ENCODE data around the gene MOB3A.

Gene MOB3A

GRCh38 chr19:2032296-2032941 lies 63.7 kb downstream of the MOB3A start:
- Histone ChIP-seq H3K4me2 (ENCODE audit: low read length, poor library complexity, severe bottlenecking) (peak overlapping the region; percentile 58), H2BK120ac (ENCODE audit: low read depth, low read length) (peak overlapping the region; percentile 86), H3K36me3 (ENCODE audit: control insufficient read depth in 1 of 2, insufficient read depth in 2 of 2, low read depth in 1 of 2, low read length in 2 of 2) (peaks cover 0 to 2% of the 10 kb centered on the region in 2 experiments), H2BK12ac (ENCODE audit: low read length in 2 of 2) (peak overlapping the region; percentile 76 to 92), H3K4me3 (ENCODE audit: insufficient read depth in 1 of 2, low read depth in 1 of 2, low read length in 2 of 2) (peak overlapping the region in 1 of 2 experiments; percentile 42), H3K23ac (ENCODE audit: low read length in 2 of 2) (no peak overlapping the region), H3K79me1 (replicated peaks; ENCODE audit: low read length, poor library complexity, severe bottlenecking) (no peaks in the 10 kb centered on the region), H2AFZ (ENCODE audit: low read depth, low read length) (no peak overlapping the region), H4K91ac (ENCODE audit: low read length) (peak overlapping the region; percentile 97), H3K27ac (ENCODE audit: low read length, poor library complexity, severe bottlenecking) (peak overlapping the region; percentile 78), H3K4me1 (ENCODE audit: control insufficient read depth, insufficient read depth, low read depth, low read length) (peaks cover 25% of the 10 kb centered on the region), H4K8ac (ENCODE audit: low read length) (peak overlapping the region; percentile 94), H3K4ac (ENCODE audit: low read depth in 1 of 2, low read length in 2 of 2) (peak overlapping the region; percentile 55 to 60), H2BK15ac (ENCODE audit: low read depth, poor library complexity, severe bottlenecking) (peak overlapping the region; percentile 95), H2BK5ac (ENCODE audit: low read depth, low read length, poor library complexity, severe bottlenecking) (peak overlapping the region; percentile 74), H3K9ac (ENCODE audit: low read length) (peak overlapping the region; percentile 67), H2AK5ac (ENCODE audit: low read length, severe bottlenecking) (no peak overlapping the region), H3K27me3 (ENCODE audit: control insufficient read depth in 1 of 2, insufficient read depth in 1 of 2, low read length in 2 of 2) (no peaks in the 10 kb centered on the region), H3K14ac (ENCODE audit: low read length in 2 of 2) (no peak overlapping the region), H3K18ac (ENCODE audit: low read depth in 1 of 2, low read length in 2 of 2) (peak overlapping the region; percentile 85 to 95), H3K9me3 (ENCODE audit: control insufficient read depth, low read length) (no peaks in the 10 kb centered on the region)
- WGBS: 36% methylated on average over 19 of the region's 19 CpGs
- DNase-seq: peak; percentile 81

GRCh38 chr19:2027361-2027760 lies 68.8 kb downstream of the MOB3A start:
- Histone ChIP-seq H4K8ac (ENCODE audit: low read length) (no peak overlapping the region), H3K79me1 (replicated peaks; ENCODE audit: low read length, poor library complexity, severe bottlenecking) (no peaks in the 10 kb centered on the region), H3K4me2 (ENCODE audit: low read length, poor library complexity, severe bottlenecking) (no peak overlapping the region), H3K36me3 (ENCODE audit: control insufficient read depth in 1 of 2, insufficient read depth in 2 of 2, low read depth in 1 of 2, low read length in 2 of 2) (no peaks in the 10 kb centered on the region), H2BK15ac (ENCODE audit: low read depth, poor library complexity, severe bottlenecking) (no peak overlapping the region), H2AFZ (ENCODE audit: low read depth, low read length) (no peak overlapping the region), H3K4me3 (ENCODE audit: insufficient read depth in 1 of 2, low read depth in 1 of 2, low read length in 2 of 2) (peak overlapping the region in 1 of 2 experiments; percentile 53), H3K4me1 (ENCODE audit: control insufficient read depth, insufficient read depth, low read depth, low read length) (peaks cover 15% of the 10 kb centered on the region), H3K9ac (ENCODE audit: low read length) (peak overlapping the region; percentile 59), H3K4ac (ENCODE audit: low read depth in 1 of 2, low read length in 2 of 2) (no peak overlapping the region), H3K14ac (ENCODE audit: low read length in 2 of 2) (no peak overlapping the region), H2BK12ac (ENCODE audit: low read length in 2 of 2) (no peak overlapping the region), H3K9me3 (ENCODE audit: control insufficient read depth, low read length) (peaks cover 3% of the 10 kb centered on the region), H2BK5ac (ENCODE audit: low read depth, low read length, poor library complexity, severe bottlenecking) (no peak overlapping the region), H3K23ac (ENCODE audit: low read length in 2 of 2) (no peak overlapping the region), H2AK5ac (ENCODE audit: low read length, severe bottlenecking) (no peak overlapping the region), H3K27me3 (ENCODE audit: control insufficient read depth in 1 of 2, insufficient read depth in 1 of 2, low read length in 2 of 2) (no peaks in the 10 kb centered on the region), H3K27ac (ENCODE audit: low read length, poor library complexity, severe bottlenecking) (no peak overlapping the region), H4K91ac (ENCODE audit: low read length) (no peak overlapping the region), H3K18ac (ENCODE audit: low read depth in 1 of 2, low read length in 2 of 2) (no peak overlapping the region), H2BK120ac (ENCODE audit: low read depth, low read length) (no peak overlapping the region)
- peak; percentile 29 for DNase-seq
- 89% methylated on average over 8 of the region's 9 CpGs for WGBS

GRCh38 chr19:2026770-2027169 lies 69.4 kb downstream of the MOB3A start:
- Histone ChIP-seq H2BK5ac (ENCODE audit: low read depth, low read length, poor library complexity, severe bottlenecking) (no peak overlapping the region), H2AFZ (ENCODE audit: low read depth, low read length) (no peak overlapping the region), H3K27ac (ENCODE audit: low read length, poor library complexity, severe bottlenecking) (no peak overlapping the region), H4K91ac (ENCODE audit: low read length) (no peak overlapping the region), H2AK5ac (ENCODE audit: low read length, severe bottlenecking) (no peak overlapping the region), H4K8ac (ENCODE audit: low read length) (no peak overlapping the region), H2BK120ac (ENCODE audit: low read depth, low read length) (no peak overlapping the region), H3K9ac (ENCODE audit: low read length) (peak overlapping the region; percentile 59), H2BK15ac (ENCODE audit: low read depth, poor library complexity, severe bottlenecking) (no peak overlapping the region), H3K79me1 (replicated peaks; ENCODE audit: low read length, poor library complexity, severe bottlenecking) (no peaks in the 10 kb centered on the region), H3K9me3 (ENCODE audit: control insufficient read depth, low read length) (peaks cover 3% of the 10 kb centered on the region), H3K36me3 (ENCODE audit: control insufficient read depth in 1 of 2, insufficient read depth in 2 of 2, low read depth in 1 of 2, low read length in 2 of 2) (no peaks in the 10 kb centered on the region), H3K4ac (ENCODE audit: low read depth in 1 of 2, low read length in 2 of 2) (no peak overlapping the region), H3K4me1 (ENCODE audit: control insufficient read depth, insufficient read depth, low read depth, low read length) (peaks cover 10% of the 10 kb centered on the region), H2BK12ac (ENCODE audit: low read length in 2 of 2) (no peak overlapping the region), H3K4me3 (ENCODE audit: insufficient read depth in 1 of 2, low read depth in 1 of 2, low read length in 2 of 2) (peak overlapping the region in 1 of 2 experiments; percentile 53), H3K23ac (ENCODE audit: low read length in 2 of 2) (no peak overlapping the region), H3K27me3 (ENCODE audit: control insufficient read depth in 1 of 2, insufficient read depth in 1 of 2, low read length in 2 of 2) (peaks cover 0 to under 1% of the 10 kb centered on the region in 2 experiments), H3K18ac (ENCODE audit: low read depth in 1 of 2, low read length in 2 of 2) (no peak overlapping the region), H3K14ac (ENCODE audit: low read length in 2 of 2) (no peak overlapping the region), H3K4me2 (ENCODE audit: low read length, poor library complexity, severe bottlenecking) (no peak overlapping the region)
- no peak for DNase-seq
- WGBS: 96% methylated on average over 10 of the region's 10 CpGs

- no peak overlapping the region for H3K4me2 ChIP-seq (ENCODE audit: low read length, poor library complexity, severe bottlenecking)
- 98% methylated on average over 2 of the region's 2 CpGs for WGBS
Observed at GRCh38 chr19:2022289-2022688, 73.8 kb downstream of the MOB3A start.

More at GRCh38 chr19:2022289-2022688, 73.8 kb downstream of the MOB3A start:
- H2BK120ac ChIP-seq (ENCODE audit: low read depth, low read length): no peak overlapping the region
- no peak overlapping the region for H3K18ac ChIP-seq (ENCODE audit: low read depth in 1 of 2, low read length in 2 of 2)
- H3K4me1 ChIP-seq (ENCODE audit: control insufficient read depth, insufficient read depth, low read depth, low read length): no peaks in the 10 kb centered on the region
- H3K36me3 ChIP-seq (ENCODE audit: control insufficient read depth in 1 of 2, insufficient read depth in 2 of 2, low read depth in 1 of 2, low read length in 2 of 2): no peaks in the 10 kb centered on the region
- H2BK15ac ChIP-seq (ENCODE audit: low read depth, poor library complexity, severe bottlenecking): no peak overlapping the region
- no peak overlapping the region for H2AFZ ChIP-seq (ENCODE audit: low read depth, low read length)
- H3K23ac ChIP-seq (ENCODE audit: low read length in 2 of 2): no peak overlapping the region
- no peak overlapping the region for H2BK5ac ChIP-seq (ENCODE audit: low read depth, low read length, poor library complexity, severe bottlenecking)
- H3K9ac ChIP-seq (ENCODE audit: low read length): no peak overlapping the region
- no peak overlapping the region for H3K14ac ChIP-seq (ENCODE audit: low read length in 2 of 2)
- no peak overlapping the region for H4K91ac ChIP-seq (ENCODE audit: low read length)
- H2AK5ac ChIP-seq (ENCODE audit: low read length, severe bottlenecking): no peak overlapping the region
- H3K79me1 ChIP-seq (replicated peaks; ENCODE audit: low read length, poor library complexity, severe bottlenecking): no peaks in the 10 kb centered on the region
- no peak overlapping the region for H3K4me3 ChIP-seq (ENCODE audit: insufficient read depth in 1 of 2, low read depth in 1 of 2, low read length in 2 of 2)
- peaks cover 4 to 7% of the 10 kb centered on the region in 2 experiments for H3K27me3 ChIP-seq (ENCODE audit: control insufficient read depth in 1 of 2, insufficient read depth in 1 of 2, low read length in 2 of 2)
- no peak overlapping the region for H3K4ac ChIP-seq (ENCODE audit: low read depth in 1 of 2, low read length in 2 of 2)
- no peak overlapping the region for H3K27ac ChIP-seq (ENCODE audit: low read length, poor library complexity, severe bottlenecking)
- no peak for DNase-seq
- H4K8ac ChIP-seq (ENCODE audit: low read length): no peak overlapping the region
- peaks cover 3% of the 10 kb centered on the region for H3K9me3 ChIP-seq (ENCODE audit: control insufficient read depth, low read length)
- no peak overlapping the region for H2BK12ac ChIP-seq (ENCODE audit: low read length in 2 of 2)

All from mesenchymal stem cell (in vitro differentiated cells and primary cell).